ENCODE measurements around the gene RBFOX2. TPM values are rescaled to one million over a fixed set of nuclear protein-coding genes. Genes with fewer than 3 reads are reported as not detected.

RBFOX2 gene
- total and polyA plus RNA-seq, 2 donors (not counting 3 experiments of a cell fraction or from before 2014, with no cell fraction given) = 125 to 142 TPM

DNA sequence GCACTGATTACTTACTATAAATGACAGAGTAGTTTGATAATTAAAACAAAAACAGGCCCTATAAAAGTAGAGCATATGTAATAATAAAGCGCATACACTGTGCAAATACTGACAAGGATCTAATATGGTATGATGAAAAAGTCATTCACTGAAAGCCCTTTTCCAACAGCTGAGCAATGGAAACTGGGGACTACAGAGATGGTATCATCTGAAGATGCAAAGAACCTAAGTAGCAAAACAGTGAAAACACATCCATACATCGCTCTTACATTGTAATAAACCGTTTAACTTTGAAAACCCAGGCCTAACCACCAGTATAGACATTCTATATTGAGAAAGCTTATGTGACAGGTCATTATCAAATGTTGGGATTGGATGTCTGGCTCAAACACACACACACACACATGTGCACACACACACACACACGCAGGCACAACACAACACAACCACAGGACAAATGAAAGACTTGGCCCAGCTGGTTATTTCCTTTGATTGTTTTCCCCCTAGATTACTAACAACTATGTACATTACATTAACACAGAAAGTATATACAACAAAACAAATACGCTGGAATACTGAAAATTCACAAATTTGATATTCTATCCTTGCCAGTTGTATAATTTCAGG is 191.4 kb downstream of the RBFOX2 start:
- ChIA-PET POLR2A (no interaction called here), CTCF (interaction anchor here (0.6 to 3.7 kb wide), 6 partner anchors 42 to 488 kb away, joined by 3 to 23 read pairs (median 4); no protein-coding TSS in a partner anchor)
- no peaks in the 10 kb centered on the region for H3K9me1 ChIP-seq (replicated peaks; ENCODE audit: control insufficient read depth, extremely low read depth, insufficient read depth, low read length)
- peak overlapping the region; percentile 68 for H3K4me2 ChIP-seq (ENCODE audit: insufficient read depth, low read length)
- BruUV-seq (replicated peaks) = no TSS peak
- H2AFZ ChIP-seq (ENCODE audit: low read depth, low read length) = no peak overlapping the region
- peaks cover 53% of the 10 kb centered on the region for H3K4me1 ChIP-seq (ENCODE audit: control insufficient read depth, extremely low read depth, insufficient read depth, low read length)
- H3K9me3 ChIP-seq (replicated peaks; ENCODE audit: control insufficient read depth, insufficient read depth, low read length) = no peaks in the 10 kb centered on the region
- TF ChIP-seq MYC (IDR thresholded peaks at IDR 0.05; ENCODE audit: low read depth, low read length) (no peak), EZH2 (IDR thresholded peaks at IDR 0.05; ENCODE audit: borderline replicate concordance, low read depth, low read length, severe bottlenecking) (no peak), POLR2A (IDR thresholded peaks at IDR 0.05; ENCODE audit: low read depth, low read length) (no peak), POLR2AphosphoS5 (IDR thresholded peaks at IDR 0.05; ENCODE audit: insufficient read depth, low read depth, low read length) (no peak), JUN (IDR thresholded peaks at IDR 0.05; ENCODE audit: borderline replicate concordance, insufficient read depth, insufficient read length, low read depth) (no peak), GATA2 (IDR thresholded peaks at IDR 0.05; ENCODE audit: insufficient read depth, insufficient read length, low read depth, low read length) (no peak), FOS (IDR thresholded peaks at IDR 0.05; ENCODE audit: borderline replicate concordance, insufficient read depth, low read length) (no peak)
- TF ChIP-seq, protein P1, sequence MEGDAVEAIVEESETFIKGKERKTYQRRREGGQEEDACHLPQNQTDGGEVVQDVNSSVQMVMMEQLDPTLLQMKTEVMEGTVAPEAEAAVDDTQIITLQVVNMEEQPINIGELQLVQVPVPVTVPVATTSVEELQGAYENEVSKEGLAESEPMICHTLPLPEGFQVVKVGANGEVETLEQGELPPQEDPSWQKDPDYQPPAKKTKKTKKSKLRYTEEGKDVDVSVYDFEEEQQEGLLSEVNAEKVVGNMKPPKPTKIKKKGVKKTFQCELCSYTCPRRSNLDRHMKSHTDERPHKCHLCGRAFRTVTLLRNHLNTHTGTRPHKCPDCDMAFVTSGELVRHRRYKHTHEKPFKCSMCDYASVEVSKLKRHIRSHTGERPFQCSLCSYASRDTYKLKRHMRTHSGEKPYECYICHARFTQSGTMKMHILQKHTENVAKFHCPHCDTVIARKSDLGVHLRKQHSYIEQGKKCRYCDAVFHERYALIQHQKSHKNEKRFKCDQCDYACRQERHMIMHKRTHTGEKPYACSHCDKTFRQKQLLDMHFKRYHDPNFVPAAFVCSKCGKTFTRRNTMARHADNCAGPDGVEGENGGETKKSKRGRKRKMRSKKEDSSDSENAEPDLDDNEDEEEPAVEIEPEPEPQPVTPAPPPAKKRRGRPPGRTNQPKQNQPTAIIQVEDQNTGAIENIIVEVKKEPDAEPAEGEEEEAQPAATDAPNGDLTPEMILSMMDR (IDR thresholded peaks at IDR 0.05; ENCODE audit: extremely low read depth in 1 of 2, insufficient read depth in 1 of 2, low read depth in 1 of 2, low read length in 2 of 2) = no peak
- TF ChIP-seq, protein P2, sequence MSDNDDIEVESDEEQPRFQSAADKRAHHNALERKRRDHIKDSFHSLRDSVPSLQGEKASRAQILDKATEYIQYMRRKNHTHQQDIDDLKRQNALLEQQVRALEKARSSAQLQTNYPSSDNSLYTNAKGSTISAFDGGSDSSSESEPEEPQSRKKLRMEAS (IDR thresholded peaks at IDR 0.05; ENCODE audit: insufficient read depth, insufficient read length) = no peak
- H3K9ac ChIP-seq (replicated peaks; ENCODE audit: extremely low read depth, insufficient read depth, low read length) = peak overlapping the region; percentile 68
- peak; percentile 43 for DNase-seq (ENCODE audit: low read depth, low spot score)
- H3K4me3 ChIP-seq (replicated peaks in 1 of 3; ENCODE audit: insufficient read depth in 1 of 3, low read depth in 1 of 3, low read length in 3 of 3) = peak overlapping the region in 2 of 3 experiments; percentile 7 to 80
- H3K27me3 ChIP-seq (ENCODE audit: control insufficient read depth in 2 of 2, insufficient read depth in 2 of 2, low read length in 2 of 2) = no peaks in the 10 kb centered on the region
- H3K27ac ChIP-seq (ENCODE audit: insufficient read depth, low read depth, low read length) = peak overlapping the region; percentile 74
- intact Hi-C loops (cut with micrococcal nuclease) (loop anchor here (5.0 kb wide), 4 partner anchors 70 to 230 kb away; partner anchors contain the start of gene RBFOX2), dilution Hi-C loops (cut with MboI; ENCODE audit: extremely low pct_ligation_motif_present, low sequenced_read_pairs) (no loop called here)
- no peaks in the 10 kb centered on the region for H3K36me3 ChIP-seq (ENCODE audit: control insufficient read depth in 2 of 2, extremely low read depth in 1 of 2, insufficient read depth in 2 of 2, low read length in 2 of 2)
- H4K20me1 ChIP-seq (replicated peaks; ENCODE audit: control insufficient read depth, extremely low read depth, insufficient read depth, low read length) = no peaks in the 10 kb centered on the region
- peaks cover 68% of the 10 kb centered on the region for H3K79me2 ChIP-seq (ENCODE audit: control insufficient read depth, insufficient read depth, low read length)
- no peak for FAIRE-seq
